Natural killer cell (primary cell): Measurements from ENCODE around the gene UMAD1. TPM values are rescaled to one million over a fixed set of nuclear protein-coding genes. Genes with fewer than 3 reads are reported as not detected.

Experiments used
- ATAC-seq, 3 donors: fragments of 150-1000 bp in 2 of 3; fragments of 200-7000 bp in 1 of 3; cut with Tn5 transposase; 1 replicate in 1 of 3; 2 replicates in 2 of 3; pipeline ENCODE4 v1.10.0; 2021; ENCODE audit warnings: mild to moderate bottlenecking in 2 of 3, moderate library complexity in 2 of 3
- DNase-seq, 2 donors: peaks; one replicate each; pipeline versions ENCODE4 v3.0.0 to v3.0.0-alpha.2; 2013 to 2021; ENCODE audit warnings: mixed read lengths in 1 of 2
- H3K27ac ChIP-seq: one replicate; pipeline ENCODE4 v1.5.1; 2013; ENCODE audit warnings: mild to moderate bottlenecking, low read length
- H3K27me3 ChIP-seq: one replicate; pipeline ENCODE4 v1.6.1; 2013; ENCODE audit warnings: low read length; ENCODE audit not compliant: control insufficient read depth, insufficient read depth
- H3K36me3 ChIP-seq: one replicate; pipeline ENCODE4 v1.6.1; 2013; ENCODE audit warnings: low read length; ENCODE audit not compliant: control insufficient read depth, insufficient read depth
- H3K4me1 ChIP-seq: one replicate; pipeline ENCODE4 v1.6.1; 2013; ENCODE audit warnings: low read length; ENCODE audit not compliant: control insufficient read depth, insufficient read depth
- H3K4me3 ChIP-seq: one replicate; pipeline ENCODE4 v1.5.1; 2013; ENCODE audit warnings: low read length
- H3K9me3 ChIP-seq: one replicate; pipeline ENCODE4 v1.6.1; 2013; ENCODE audit warnings: low read length; ENCODE audit not compliant: control insufficient read depth, insufficient read depth
- H3K27ac Mint-ChIP-seq, 2 donors: one replicate each; pipeline ENCODE4 v1.8.0; 2022; ENCODE audit warnings: mild to moderate bottlenecking in 2 of 2, mixed read lengths in 2 of 2, moderate library complexity in 1 of 2
- H3K27me3 Mint-ChIP-seq, 2 donors: one replicate each; pipeline ENCODE4 v1.8.0; 2022; ENCODE audit warnings: low read depth in 2 of 2, mixed read lengths in 2 of 2
- H3K36me3 Mint-ChIP-seq: one replicate; pipeline ENCODE4 v1.8.0; 2022; ENCODE audit warnings: mixed read lengths
- H3K4me1 Mint-ChIP-seq, 2 donors: one replicate each; pipeline ENCODE4 v1.8.0; 2022; ENCODE audit warnings: mixed read lengths in 2 of 2
- H3K4me3 Mint-ChIP-seq: one replicate; pipeline ENCODE4 v1.8.0; 2022; ENCODE audit warnings: mild to moderate bottlenecking, moderate library complexity, mixed read lengths
- H3K9me3 Mint-ChIP-seq, 2 donors: one replicate each; pipeline ENCODE4 v1.8.0; 2022; ENCODE audit warnings: mixed read lengths in 2 of 2
- CTCF ChIP-seq: fragments of 200-600 bp; IDR thresholded peaks from one replicate; pipeline ENCODE4 v1.8.0; 2022; ENCODE audit warnings: antibody characterized with exemption
- WGBS: methylation state at CpG from one replicate; pipeline ENCODE4 v1.1.7; 2013; ENCODE audit warnings: missing lambda C conversion rate; ENCODE audit not compliant: insufficient coverage; 5-methylcytosine and 5-hydroxymethylcytosine counted together
- intact Hi-C: fragments of 100-400 bp; cut with micrococcal nuclease; formaldehyde crosslinking; loops from one replicate; pipeline ENCODE4 v1.14.2; 2022
- total RNA-seq, 4 donors: library from RNA; stranded (reverse); fragments of 120-200 nt in 1 of 4; gene quantifications; one replicate each; pipeline versions ENCODE4 v1.2.3 to v1.2.4, GENCODE V29; 2013 to 2022

The UMAD1 gene
- total RNA-seq, 3 donors from 2014 or later (not counting 1 experiment from before 2014, with no cell fraction given) = 12.3 to 16.5 (median 14.6) TPM

GRCh38 chr7:7793921-7794320 is 153.4 kb downstream of the UMAD1 start:
- no peaks in the 10 kb centered on the region for H3K9me3 ChIP-seq
- peaks cover 4% of the 10 kb centered on the region for H3K36me3 ChIP-seq
- H3K27me3 Mint-ChIP-seq = no peaks in the 10 kb centered on the region
- ATAC-seq (no peak), DNase-seq (no peak)
- H3K4me3 Mint-ChIP-seq = no peak overlapping the region
- no peaks in the 10 kb centered on the region for H3K27me3 ChIP-seq
- no peak for TF ChIP-seq CTCF
- no peaks in the 10 kb centered on the region for H3K4me1 ChIP-seq
- no peaks in the 10 kb centered on the region for H3K9me3 Mint-ChIP-seq
- H3K27ac Mint-ChIP-seq = no peak overlapping the region
- peaks cover 15% of the 10 kb centered on the region in 2 donors for H3K4me1 Mint-ChIP-seq
- H3K27ac ChIP-seq = no peak overlapping the region
- H3K4me3 ChIP-seq = no peak overlapping the region
- intact Hi-C loops = no loop called here
- no peaks in the 10 kb centered on the region for H3K36me3 Mint-ChIP-seq
- WGBS = 100% methylated on average over 1 of the region's 1 CpG

GRCh38 chr7:7795203-7795602 is 154.7 kb downstream of the UMAD1 start:
- no peak overlapping the region for H3K27ac ChIP-seq
- DNase-seq = no peak
- H3K27me3 Mint-ChIP-seq = no peaks in the 10 kb centered on the region
- H3K4me3 Mint-ChIP-seq = no peak overlapping the region
- no peaks in the 10 kb centered on the region for H3K9me3 Mint-ChIP-seq
- H3K36me3 Mint-ChIP-seq = no peaks in the 10 kb centered on the region
- no peaks in the 10 kb centered on the region for H3K9me3 ChIP-seq
- H3K27me3 ChIP-seq = no peaks in the 10 kb centered on the region
- WGBS = 98% methylated on average over 2 of the region's 2 CpGs
- no peak overlapping the region for H3K27ac Mint-ChIP-seq
- TF ChIP-seq CTCF = no peak
- H3K4me1 Mint-ChIP-seq = peaks cover 15% of the 10 kb centered on the region in 2 donors
- ATAC-seq = no peak
- intact Hi-C loops = no loop called here
- no peaks in the 10 kb centered on the region for H3K4me1 ChIP-seq
- H3K4me3 ChIP-seq = no peak overlapping the region
- peaks cover 4% of the 10 kb centered on the region for H3K36me3 ChIP-seq

GRCh38 chr7:7795630-7796121 is 155.1 kb downstream of the UMAD1 start:
- peaks cover 15% of the 10 kb centered on the region in 2 donors for H3K4me1 Mint-ChIP-seq
- H3K4me3 Mint-ChIP-seq = no peak overlapping the region
- DNase-seq (no peak), ATAC-seq (peak in 1 of 3 donors; percentile 65)
- intact Hi-C loops = no loop called here
- H3K27me3 Mint-ChIP-seq = no peaks in the 10 kb centered on the region
- H3K27me3 ChIP-seq = no peaks in the 10 kb centered on the region
- H3K27ac Mint-ChIP-seq = no peak overlapping the region
- no peaks in the 10 kb centered on the region for H3K36me3 Mint-ChIP-seq
- no peaks in the 10 kb centered on the region for H3K4me1 ChIP-seq
- WGBS = no CpG with 5 or more reads among the region's 1 CpG
- TF ChIP-seq CTCF = no peak
- H3K4me3 ChIP-seq = no peak overlapping the region
- no peak overlapping the region for H3K27ac ChIP-seq
- peaks cover 4% of the 10 kb centered on the region for H3K36me3 ChIP-seq
- no peaks in the 10 kb centered on the region for H3K9me3 ChIP-seq
- H3K9me3 Mint-ChIP-seq = no peaks in the 10 kb centered on the region

- Mint-ChIP-seq H3K4me1 (peaks cover 10 to 15% of the 10 kb centered on the region in 2 donors), H3K9me3 (no peaks in the 10 kb centered on the region), H3K27ac (no peak overlapping the region), H3K4me3 (no peak overlapping the region), H3K36me3 (no peaks in the 10 kb centered on the region), H3K27me3 (no peaks in the 10 kb centered on the region)
- 35% methylated on average over 1 of the region's 1 CpG for WGBS
- DNase-seq = no peak
- Histone ChIP-seq H3K36me3 (peaks cover 2% of the 10 kb centered on the region), H3K27me3 (no peaks in the 10 kb centered on the region), H3K27ac (no peak overlapping the region), H3K9me3 (no peaks in the 10 kb centered on the region), H3K4me1 (no peaks in the 10 kb centered on the region), H3K4me3 (no peak overlapping the region)
- intact Hi-C loops = no loop called here
- no peak for TF ChIP-seq CTCF
- no peak for ATAC-seq
Observed at GRCh38 chr7:7798510-7798909, 158.0 kb downstream of the UMAD1 start.
